HG02852 (cell line): ENCODE data around the gene RNF13.
"Not testable (repeated sequence)": the region's sequence is repeated elsewhere in the genome, so short reads cannot be mapped to it uniquely, and the experiment has no call there.

Experiments used
- ATAC-seq: cut with Tn5 transposase; IDR thresholded peaks from one replicate; pipeline ENCODE4 v1.9.1; 2021; ENCODE audit warnings: mild to moderate bottlenecking, moderate library complexity; ENCODE audit not compliant: unreplicated experiment

Gene RNF13

GRCh38 chr3:149838491-149838890, 25.5 kb downstream of the RNF13 start:
- not testable (repeated sequence) for ATAC-seq

GRCh38 chr3:149839469-149839868, 26.5 kb downstream of the RNF13 start:
- ATAC-seq = not testable (repeated sequence)

GRCh38 chr3:149839896-149840295, 26.9 kb downstream of the RNF13 start:
- ATAC-seq = no peak

- ATAC-seq = no peak
Measured at GRCh38 chr3:149843502-149843901, 30.5 kb downstream of the RNF13 start.

GRCh38 chr3:149844091-149844490, 31.1 kb downstream of the RNF13 start:
- no peak for ATAC-seq

- ATAC-seq = no peak
Measured at GRCh38 chr3:149845570-149846244, 32.7 kb downstream of the RNF13 start.

GRCh38 chr3:149848238-149848637, 35.2 kb downstream of the RNF13 start:
- no peak for ATAC-seq

GRCh38 chr3:149848688-149849087, 35.7 kb downstream of the RNF13 start:
- ATAC-seq = no peak

- no peak for ATAC-seq
Measured at GRCh38 chr3:149850787-149851584, 38.0 kb downstream of the RNF13 start.

GRCh38 chr3:149858911-149859310, 45.9 kb downstream of the RNF13 start:
- no peak for ATAC-seq

- ATAC-seq = no peak
Measured at GRCh38 chr3:149860881-149861280, 47.9 kb downstream of the RNF13 start.

- ATAC-seq = no peak
Measured at GRCh38 chr3:149867563-149867962, 54.5 kb downstream of the RNF13 start.

GRCh38 chr3:149871855-149872254, 58.8 kb downstream of the RNF13 start:
- no peak for ATAC-seq

- ATAC-seq = no peak
Measured at GRCh38 chr3:149872589-149872988, 59.6 kb downstream of the RNF13 start.

- ATAC-seq = no peak
Measured at GRCh38 chr3:149877668-149878067, 64.7 kb downstream of the RNF13 start.

GRCh38 chr3:149879872-149880271, 66.9 kb downstream of the RNF13 start:
- no peak for ATAC-seq

GRCh38 chr3:149881879-149882278, 68.9 kb downstream of the RNF13 start:
- no peak for ATAC-seq

- no peak for ATAC-seq
Measured at GRCh38 chr3:149883134-149883533, 70.1 kb downstream of the RNF13 start.

GRCh38 chr3:149883860-149884259, 70.8 kb downstream of the RNF13 start:
- ATAC-seq = not testable (repeated sequence)

- ATAC-seq = not testable (repeated sequence)
Measured at GRCh38 chr3:149884848-149885247, 71.8 kb downstream of the RNF13 start.

GRCh38 chr3:149886957-149887356, 73.9 kb downstream of the RNF13 start:
- ATAC-seq = no peak

GRCh38 chr3:149891621-149892020, 78.6 kb downstream of the RNF13 start:
- no peak for ATAC-seq
